T-helper 22 cell (primary cell): ENCODE measurements around the gene TLE3.
A peak's percentile ranks its signal among the peaks of the same experiment; 100 is the strongest.

Experiments used
- DNase-seq: peaks from one replicate; pipeline ENCODE4 v3.0.0-alpha.2; 2020; ENCODE audit warnings: low read depth

TLE3 gene

DNA sequence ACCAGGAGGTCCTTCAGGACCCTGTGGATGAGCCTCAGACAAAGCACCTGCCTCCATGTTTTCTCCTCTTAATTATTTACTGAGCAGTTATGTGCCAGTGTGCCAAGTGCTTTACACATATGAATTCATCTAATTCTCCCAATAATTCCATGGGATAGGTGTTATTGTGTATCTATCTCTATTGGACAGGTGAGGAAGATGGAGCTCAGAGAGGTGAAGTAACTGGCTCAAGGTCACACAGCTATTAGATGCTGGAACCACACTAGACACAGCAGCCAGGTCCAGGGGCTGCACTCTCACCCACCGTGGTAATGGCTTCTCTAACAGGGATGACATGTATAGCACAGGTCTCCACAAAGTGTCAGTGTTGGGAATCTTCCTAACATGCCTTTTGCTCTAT lies 70.2 kb downstream of the TLE3 start:
- no peak for DNase-seq

DNA sequence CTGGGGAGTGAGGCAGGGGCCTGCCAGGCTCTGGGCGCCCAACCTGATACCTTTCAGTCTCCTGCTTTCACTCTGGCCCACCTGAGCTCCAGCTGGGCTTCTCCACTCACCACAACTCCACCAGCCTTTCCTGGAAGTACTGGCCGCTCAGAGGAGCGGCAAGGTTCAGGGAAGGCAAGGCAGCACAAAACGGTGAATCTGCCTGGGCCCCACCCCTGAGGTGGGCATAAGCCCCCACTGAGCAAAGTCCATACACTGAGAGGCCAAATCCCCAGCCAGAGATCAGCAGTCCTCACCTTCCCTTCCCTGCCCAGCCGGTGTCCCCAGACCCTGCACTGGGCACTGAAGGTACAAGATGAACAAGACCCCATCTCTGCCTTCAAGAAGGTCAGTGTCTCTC lies 70.7 kb downstream of the TLE3 start:
- no peak for DNase-seq

DNA sequence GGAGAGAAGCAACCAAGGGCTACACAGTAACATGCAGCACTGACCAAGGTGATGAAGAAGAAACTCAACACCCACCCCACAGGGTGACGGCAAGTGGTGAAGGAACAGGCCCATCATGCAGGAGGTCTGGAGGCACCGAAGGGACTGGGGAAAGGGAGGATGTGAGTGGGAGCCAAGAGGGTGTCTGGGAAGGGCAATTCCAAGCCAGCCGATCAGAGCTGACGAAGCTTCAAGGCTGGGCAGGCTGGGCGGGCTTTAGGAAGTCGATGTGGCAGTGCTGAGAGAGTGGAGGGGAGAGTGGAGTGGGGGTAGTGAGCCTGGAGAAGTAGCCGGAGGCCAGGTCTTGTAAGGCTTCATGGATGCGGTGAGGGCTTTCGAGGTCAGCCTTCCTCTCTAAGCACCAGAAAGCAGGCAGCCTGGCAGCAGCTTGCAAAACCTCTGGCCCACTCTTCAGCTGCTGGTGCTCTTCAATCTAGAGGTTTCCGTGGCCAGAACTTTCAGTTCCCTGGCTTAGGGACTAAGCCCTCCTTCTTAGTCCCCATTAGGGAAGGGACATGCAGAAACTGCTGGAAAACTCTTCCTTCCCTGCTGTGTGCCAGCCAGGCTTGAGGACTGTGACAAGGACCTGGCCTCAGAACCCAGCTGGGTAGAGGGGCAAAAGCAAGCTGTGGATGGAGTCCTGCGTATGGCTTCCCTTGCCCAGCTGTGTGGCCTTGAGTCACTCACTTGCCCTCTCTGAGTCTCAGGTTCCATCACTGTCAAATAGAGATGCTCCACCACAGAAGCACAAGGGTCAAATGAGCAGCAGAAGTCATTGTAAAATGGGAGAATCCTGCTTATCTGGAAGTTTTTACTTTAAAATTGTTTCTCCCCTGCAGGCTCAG lies 72.1 kb downstream of the TLE3 start:
- DNase-seq: no peak

DNA sequence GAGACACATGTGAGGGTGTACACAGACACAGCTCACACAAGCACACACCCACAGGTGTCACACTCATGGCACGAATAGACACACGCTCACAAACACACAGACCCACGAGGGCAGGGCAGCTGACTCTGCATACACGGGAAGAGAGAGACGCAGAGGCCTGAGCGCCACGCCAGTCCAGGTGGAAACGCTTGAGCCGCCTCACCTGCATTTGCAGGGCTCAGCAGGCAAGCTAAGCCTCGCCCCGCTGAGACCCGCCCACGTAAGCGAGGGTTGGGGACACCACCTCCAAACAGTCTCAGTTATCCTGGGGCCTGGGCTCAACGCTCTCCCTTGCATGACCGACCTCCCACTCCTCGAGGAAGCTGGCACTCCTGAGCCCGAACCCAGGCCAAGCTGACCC lies 73.2 kb downstream of the TLE3 start:
- DNase-seq: no peak

DNA sequence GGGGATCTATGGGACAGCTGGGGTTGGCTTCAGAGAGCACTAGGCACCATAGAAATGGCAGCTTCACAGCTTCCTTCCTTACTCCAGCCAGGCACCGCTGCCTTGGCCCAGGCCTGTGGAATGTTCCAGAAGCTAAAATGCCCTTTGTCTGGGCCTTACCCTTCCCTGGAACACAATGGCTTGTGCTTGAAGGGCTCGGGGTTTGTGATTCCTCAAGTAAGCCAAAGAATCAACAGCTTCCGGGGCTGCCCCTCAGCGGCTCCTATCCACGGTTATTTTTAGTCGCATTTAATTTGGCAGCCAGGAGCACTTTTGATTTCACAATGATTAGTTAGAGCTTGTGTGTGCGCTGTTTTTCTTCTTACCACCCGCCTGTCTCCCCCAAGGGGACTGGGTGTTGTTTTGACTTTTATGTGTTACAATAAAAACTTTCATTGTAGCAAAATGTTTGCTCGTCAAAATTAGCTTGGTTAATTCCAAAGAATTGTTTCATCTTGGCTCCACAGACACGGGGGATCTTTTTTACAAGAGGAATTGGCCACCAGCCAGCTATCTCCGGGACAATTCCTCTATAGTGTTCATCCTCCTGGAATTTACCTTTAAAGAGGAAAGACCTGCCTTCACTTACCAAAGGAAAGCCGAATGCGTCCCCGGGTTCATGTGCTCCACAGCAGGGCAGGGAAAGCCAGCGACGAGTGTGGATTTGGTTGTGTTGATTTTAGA lies 73.8 kb downstream of the TLE3 start:
- DNase-seq: no peak

DNA sequence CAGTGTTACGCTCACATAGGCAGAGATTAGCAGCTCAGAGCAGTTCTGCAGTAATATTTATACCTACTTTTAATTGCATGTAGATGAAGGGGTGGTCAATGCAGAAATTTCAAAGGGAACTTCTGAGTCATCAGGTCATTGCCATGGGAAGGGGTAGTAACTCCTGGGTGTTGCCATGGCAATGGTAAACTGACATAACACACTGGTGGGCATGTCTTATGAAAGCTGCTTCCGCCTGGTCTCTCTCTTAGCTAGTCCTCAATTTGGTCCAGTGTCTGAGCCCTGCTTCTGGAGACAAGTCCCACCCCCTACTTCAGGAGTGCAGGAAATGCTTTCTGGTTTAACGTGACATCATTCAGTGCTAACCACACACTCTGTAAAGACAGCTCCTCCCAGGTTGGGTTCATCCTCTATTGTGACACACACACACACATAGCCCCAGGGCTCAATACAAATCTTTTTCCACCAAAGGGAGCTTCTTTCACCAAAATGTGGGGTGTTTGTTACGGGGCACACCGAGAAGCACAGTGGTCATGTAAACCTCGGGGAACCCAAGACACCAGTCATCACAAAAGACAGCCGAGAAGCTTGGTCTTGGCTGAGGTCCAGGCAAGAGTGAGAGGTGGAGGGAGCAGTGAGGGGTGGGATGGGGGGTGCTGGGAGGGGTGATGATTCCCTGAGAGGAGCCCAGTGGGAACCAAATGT lies 74.5 kb downstream of the TLE3 start:
- peak; percentile 56 for DNase-seq

DNA sequence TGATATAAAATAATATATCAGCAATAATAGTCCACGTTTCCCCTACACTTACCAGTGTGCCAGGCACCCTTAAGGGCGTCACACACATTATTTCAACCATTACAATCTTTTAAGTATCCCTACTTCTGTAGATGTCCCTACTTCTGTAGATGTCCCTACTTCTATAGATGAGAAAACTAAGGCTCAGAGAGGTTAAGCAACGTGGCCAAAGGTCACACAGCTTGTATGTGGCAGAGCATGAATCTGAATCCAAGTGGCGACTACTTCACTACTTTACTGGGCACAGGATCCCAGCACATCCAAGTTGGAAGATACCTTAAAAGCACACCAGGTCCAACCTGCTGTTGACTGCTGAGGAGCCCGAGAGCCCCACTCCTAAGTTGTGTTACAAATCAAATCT lies 77.5 kb downstream of the TLE3 start:
- DNase-seq: no peak

DNA sequence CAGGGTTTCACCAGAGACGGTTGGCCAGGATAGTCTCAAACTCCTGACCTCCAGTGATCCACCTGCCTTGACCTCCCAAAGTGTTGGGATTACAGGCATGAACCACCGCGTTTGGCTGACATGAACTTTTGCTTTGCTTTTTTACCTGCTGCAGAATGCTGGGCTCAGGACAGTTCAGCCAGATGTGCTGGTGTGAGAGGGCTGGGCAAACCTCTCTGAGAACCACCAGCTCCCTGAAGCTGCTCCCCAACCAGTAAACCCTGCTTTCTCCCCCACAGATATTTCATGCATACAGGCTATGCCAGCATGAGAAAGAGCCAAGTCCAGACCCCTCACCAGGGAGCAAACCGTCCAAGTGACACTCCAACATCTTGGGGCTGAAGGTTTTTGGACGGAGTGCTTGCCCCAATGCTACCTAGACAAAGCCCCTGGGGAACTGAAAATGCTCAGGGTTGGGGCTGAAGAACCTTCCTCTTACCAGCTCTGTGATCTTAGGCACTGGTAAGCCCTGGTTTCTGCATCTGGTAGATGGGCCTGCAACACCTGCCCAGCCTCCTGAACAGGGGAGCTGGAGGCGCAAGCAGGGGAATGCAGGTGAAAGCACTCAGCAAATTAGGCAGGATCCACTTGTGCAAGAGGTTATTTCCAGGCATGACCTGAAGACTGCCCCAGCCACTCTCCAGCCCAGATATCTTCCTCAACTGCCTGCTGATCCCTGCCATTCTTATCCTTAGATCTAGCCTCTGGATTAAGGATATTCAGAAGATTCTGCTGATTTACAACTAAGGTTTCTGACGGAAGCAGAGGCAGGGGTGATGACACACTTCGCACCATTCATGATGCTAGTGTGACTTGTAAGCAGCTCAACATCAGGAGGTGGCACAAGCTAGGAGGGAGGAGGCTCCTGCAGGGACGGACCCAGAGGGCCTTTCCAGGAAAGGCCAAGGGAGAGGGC lies 78.8 kb downstream of the TLE3 start:
- DNase-seq: no peak

DNA sequence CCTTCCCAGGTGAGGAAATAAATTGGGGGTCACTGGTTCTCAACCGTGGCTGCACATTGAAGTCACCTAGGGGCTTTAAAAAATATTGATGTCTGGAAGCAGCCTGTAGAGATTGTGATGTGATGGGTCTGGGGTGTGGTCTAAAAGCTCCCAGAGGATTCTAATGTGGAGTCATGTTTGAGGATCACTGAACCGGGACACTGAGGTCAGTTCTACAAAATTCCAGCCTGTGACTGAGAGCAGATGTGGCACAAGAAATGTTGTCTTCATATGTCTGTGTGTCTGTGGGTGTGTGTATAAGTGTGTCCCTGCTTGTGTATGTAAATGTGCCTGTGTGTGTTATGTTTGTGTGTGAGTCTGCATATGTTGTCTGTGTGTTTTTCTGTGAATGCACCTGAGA lies 79.9 kb downstream of the TLE3 start:
- no peak for DNase-seq

DNA sequence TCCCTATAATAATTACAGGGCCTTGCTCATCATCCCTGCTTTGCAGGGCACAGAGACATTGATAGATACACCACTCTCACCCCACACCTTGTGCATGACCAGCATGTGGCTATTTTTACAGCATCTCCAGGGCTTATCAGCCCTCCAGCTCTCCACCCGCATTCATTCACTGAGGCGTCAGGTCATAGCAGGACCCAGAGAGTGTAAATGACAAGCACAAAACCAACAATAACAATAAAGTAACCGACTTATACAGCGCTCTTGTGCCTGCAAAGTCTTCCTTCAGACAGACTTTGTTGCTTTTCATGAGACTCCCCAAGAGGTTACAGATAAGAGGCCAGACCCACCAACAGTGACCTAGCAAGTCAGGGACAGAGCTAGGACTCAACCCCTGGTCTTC lies 80.7 kb downstream of the TLE3 start:
- DNase-seq: no peak

DNA sequence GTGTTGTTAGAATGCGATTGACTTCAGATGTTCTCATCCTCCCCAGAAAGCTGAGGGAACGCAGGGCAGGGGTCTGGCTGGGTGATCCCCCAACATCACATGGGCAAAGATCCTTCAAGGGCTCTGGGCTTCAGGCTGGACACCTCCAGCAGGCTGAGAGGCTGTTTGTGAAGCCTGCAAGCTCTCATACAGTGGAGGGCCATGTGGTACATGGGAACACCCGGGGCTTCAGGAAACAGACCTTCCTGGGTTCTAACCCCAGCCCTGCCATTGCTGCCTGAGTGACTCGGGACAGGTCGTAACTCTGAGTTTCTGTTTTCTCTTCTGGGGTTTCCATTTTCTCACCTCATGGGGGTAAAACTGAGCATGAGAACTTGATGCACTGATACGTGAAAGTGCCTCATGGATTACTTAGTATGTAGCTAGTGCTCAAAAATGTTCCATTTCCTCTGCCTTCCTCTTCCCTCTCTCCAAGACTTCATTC lies 81.2 kb downstream of the TLE3 start:
- no peak for DNase-seq

DNA sequence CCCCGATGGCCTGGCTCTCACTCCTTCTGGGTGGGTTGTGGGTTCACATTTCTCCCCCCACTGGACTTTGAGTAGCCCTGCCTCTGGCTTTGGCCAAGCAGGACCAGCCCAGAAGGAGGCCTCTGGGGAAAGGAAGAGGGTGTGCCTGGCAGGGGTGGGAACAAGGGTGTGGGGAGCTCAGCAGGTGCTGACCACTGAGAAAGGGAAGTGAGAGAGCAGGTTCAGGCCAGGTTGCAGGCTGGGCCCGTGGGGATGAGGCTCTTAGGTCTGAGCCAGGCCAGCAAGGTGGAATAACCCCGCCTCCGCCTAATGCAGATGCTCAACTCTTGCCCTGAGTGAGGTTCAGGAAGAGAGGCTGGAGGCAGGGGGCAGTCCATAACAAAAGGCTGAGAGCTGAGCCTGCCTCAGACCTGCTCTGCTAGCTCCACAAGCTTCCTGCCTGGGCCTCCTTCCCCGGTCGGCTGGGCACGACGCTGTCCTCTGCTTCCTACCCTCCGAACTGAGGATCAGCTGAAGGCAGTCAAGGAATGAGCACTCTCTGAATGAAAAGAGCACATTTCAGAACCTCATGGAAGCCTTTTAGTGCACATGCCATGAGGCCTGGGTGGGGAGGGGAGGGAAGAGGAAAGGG lies 82.7 kb downstream of the TLE3 start:
- no peak for DNase-seq

DNA sequence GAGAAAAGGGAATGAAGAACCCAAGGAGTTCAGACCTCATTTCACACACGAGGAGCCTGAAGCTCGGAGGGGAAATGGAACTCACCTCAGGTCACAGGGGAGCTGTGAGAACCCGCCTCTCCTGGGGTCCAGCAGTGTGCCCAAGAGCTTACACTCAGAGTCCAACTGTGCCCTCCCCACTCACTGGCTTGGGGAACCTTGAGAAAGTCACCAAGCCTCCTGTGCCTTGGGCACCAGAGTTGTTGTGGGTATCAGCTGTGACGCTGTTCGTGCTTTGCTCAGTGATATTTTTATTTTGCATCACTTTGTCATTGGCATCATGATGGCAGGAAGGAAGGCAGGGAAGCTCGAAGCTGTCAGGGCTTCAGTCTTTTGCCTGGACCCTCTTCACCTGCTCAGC lies 83.4 kb downstream of the TLE3 start:
- DNase-seq: no peak

DNA sequence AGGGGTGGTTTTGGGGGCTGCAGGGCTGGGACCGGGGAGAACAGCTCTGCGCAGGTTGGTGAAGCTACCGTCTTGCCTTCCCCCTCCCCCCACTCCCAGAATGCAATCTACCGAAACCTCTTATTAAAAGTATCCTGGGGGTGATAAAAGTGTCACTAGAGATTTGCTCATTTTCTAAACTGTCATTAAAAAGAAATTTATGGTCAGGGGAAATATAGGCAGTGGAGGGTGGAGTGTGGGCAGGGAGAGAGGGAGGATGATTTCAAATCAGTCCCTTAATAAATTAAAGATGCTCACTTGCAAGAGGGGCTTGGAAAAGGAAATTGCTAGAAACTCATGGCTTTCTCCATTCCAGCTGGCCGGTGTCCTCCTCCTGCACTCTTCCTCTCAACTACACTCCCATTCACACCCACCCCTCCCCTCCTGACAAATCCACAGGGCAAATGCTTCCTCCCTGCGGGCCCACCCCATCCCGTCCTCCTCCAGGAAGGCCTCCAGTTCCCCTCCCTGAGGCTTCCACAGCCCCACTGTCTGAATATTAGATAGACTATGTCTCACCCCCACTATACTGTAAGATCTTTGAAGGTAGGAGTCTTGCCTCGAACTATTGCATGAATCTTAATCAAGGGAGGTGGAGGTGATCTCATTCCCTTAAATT lies 83.9 kb downstream of the TLE3 start:
- no peak for DNase-seq

DNA sequence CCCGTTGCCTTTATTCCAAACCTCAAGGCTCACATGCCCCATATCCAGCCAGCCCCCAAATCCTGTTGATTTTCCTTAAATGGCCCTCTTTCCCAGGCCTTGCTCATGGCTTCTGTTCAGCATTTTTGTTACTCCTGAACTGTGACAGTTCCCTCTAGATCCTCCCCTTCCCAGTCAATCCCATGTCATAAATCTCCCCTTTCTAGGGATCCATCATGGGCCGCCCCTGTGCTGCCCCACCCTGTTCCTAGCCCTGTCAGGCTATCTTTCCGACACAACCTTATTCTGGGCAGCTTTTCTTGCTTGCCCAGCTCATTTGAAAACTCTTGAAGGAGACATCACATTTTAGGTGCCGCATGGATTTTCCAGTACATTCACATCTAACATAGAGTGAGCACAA lies 84.8 kb downstream of the TLE3 start:
- no peak for DNase-seq

DNA sequence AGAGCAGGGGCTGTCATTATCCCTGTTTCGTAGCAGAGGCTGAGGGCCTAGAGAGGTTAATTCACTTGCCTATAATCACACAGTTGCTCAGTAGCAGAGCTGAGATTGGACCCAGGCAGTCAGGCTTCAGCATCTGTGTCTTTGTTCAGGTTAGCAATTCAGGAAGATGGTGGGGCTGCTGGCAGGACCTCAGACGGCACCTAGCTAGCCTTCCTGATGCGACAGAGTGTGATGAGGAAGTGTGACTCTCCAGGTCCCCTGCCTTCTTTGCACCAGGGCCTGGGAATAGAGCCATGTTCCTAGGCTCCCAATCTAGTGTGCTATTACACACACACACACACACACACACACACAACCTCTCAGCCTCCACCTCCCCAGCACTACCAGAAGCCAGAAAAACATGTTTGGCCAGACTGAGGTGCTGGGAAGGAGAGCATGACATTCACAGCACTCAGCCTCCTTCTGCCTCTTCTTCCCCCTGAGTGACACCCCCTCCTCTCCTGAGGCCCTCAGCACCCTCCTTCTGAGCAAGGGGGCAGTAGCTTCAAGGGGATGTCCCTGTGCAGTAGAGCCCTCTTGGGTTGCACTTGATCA lies 88.9 kb downstream of the TLE3 start:
- no peak for DNase-seq

DNA sequence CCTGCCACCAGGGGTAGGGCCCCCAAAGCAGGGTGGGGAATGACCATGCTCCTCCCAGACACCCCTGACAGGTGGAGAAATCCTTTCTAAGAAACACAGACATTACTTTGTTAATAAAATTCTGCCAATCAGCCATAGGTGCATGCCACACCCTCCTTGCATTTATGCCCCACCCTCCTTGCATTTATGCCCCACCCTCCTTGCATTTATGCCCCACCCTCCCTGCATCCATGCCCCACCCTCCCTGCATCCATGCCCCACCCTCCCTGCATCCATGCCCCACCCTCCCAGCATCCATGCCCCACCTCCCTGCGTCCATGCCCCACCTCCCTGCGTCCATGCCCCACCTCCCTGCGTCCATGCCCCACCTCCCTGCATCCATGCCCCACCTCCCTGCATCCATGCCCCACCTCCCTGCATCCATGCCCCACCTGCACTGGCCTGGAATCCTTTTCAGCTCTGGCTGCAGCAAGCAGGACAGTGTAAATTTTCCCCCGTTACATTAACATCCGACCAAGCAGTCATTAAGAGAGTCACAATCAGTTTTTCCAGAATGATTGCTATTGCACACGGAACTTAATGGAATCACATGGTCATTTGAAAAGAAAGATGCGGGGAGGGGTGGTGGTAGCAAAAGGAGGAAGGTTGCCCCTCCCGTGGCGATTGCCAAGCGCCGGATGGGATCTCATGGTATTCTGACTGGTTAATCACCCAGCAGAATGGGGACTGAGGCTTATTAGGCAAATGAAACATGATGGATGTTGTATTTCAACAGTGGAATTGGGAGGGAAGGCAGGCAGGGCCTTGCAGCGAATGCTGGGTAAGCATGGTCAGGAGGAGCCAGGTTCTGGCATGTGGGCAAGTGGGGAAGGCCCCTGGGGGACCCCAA lies 91.2 kb downstream of the TLE3 start:
- no peak for DNase-seq

DNA sequence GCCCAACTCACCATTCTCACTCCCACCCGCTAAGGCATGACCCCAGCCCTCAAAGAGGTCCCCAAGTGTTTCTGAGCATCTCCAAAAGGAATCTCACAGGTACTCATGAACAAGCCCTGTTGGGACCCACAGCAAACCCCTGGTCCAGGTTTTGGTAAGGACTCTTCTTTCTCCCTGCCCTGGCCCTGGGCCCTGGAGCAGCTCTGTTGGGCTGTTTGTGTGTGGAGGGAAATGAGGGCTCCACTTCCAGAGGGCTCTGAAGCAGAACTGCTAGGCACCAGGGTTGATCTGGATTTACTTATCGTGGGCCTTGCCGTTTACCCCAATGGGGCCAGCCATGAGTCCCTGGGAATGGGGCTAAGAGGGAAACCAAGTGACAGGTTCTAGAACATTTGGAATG lies 92.9 kb downstream of the TLE3 start:
- no peak for DNase-seq

DNA sequence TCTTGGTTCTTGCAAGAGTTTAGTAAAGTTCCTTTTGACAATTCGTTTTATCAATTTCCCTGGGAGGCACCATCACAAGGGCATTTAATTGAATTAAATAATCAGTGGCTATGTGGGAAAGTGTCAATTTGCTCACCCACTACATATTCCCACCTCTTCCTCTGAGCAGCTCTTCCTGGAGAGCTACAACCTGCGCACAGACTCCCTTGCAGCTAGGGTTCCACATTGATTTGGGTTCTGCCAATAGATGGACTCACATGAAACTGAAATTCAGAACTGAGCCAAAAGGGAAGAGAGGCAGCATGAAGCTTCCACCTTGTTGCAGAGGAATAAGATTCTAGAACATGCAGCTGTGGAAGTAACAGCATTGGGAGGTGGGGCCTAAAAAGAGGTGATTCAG lies 94.8 kb downstream of the TLE3 start:
- no peak for DNase-seq
